A549 (cell line): ENCODE results near the gene CHST11.

Experiments
- CBX2 ChIP-seq: fragments of 200-600 bp; sonication (generic); IDR thresholded peaks from 2 replicates; pipeline ENCODE4 v1.6.1; 2016; ENCODE audit warnings: low read depth, mild to moderate bottlenecking, borderline replicate concordance
- CTCF ChIP-seq: fragments of >200 bp; sonication (Bioruptor Twin); formaldehyde crosslinking; IDR thresholded peaks from 3 replicates; pipeline ENCODE4 v1.5.1; 2016
- E2F6 ChIP-seq: IDR thresholded peaks from 2 replicates; pipeline ENCODE4 v1.6.1; 2012; ENCODE audit warnings: low read depth, borderline replicate concordance
- EHMT2 ChIP-seq: fragments of 200-600 bp; sonication (generic); IDR thresholded peaks from 2 replicates; pipeline ENCODE4 v1.6.1; 2016; ENCODE audit warnings: antibody characterized with exemption, low read depth, mild to moderate bottlenecking, moderate library complexity
- MAFK ChIP-seq: fragments of 450-650 bp; IDR thresholded peaks from 2 replicates; pipeline ENCODE4 v1.6.1; 2014; ENCODE audit not compliant: partially characterized antibody
- MAZ ChIP-seq: fragments of 150-350 bp; IDR thresholded peaks from 2 replicates; pipeline ENCODE4 v1.6.1; 2014; ENCODE audit warnings: antibody characterized with exemption, low read depth, low read length, borderline replicate concordance
- NR3C1 ChIP-seq: fragments of >200 bp; sonication (Bioruptor Twin); formaldehyde crosslinking; IDR thresholded peaks from 3 replicates; pipeline ENCODE4 v1.6.1; 2017
- POLR2A ChIP-seq: IDR thresholded peaks from 2 replicates; pipeline ENCODE4 v1.6.1; 2012; ENCODE audit warnings: mild to moderate bottlenecking, low read length
- RAD21 ChIP-seq, 2 experiments: fragments of >200 bp in 1 of 2; sonication (Bioruptor Twin) in 1 of 2; formaldehyde crosslinking in 1 of 2; IDR thresholded peaks in 1 of 2; conservative IDR thresholded peaks in 1 of 2; 2 replicates in 1 of 2; 3 replicates in 1 of 2; pipeline ENCODE4 v1.6.1; 2012 to 2018; ENCODE audit warnings: inconsistent platforms in 1 of 2
- REST ChIP-seq: fragments of 200-600 bp; sonication (generic); IDR thresholded peaks from 2 replicates; pipeline ENCODE4 v1.6.1; 2016; ENCODE audit warnings: antibody characterized with exemption, mild to moderate bottlenecking, moderate library complexity
- RNF2 ChIP-seq: fragments of 200-600 bp; sonication (generic); IDR thresholded peaks from 2 replicates; pipeline ENCODE4 v1.6.1; 2016; ENCODE audit warnings: low read depth, mild to moderate bottlenecking, antibody characterized with exemption, moderate library complexity, borderline replicate concordance
- TP53 ChIP-seq: fragments of 250-450 bp; sonication (Bioruptor Pico); IDR thresholded peaks from 2 replicates; pipeline ENCODE4 v1.5.0; 2021; ENCODE audit warnings: mild to moderate bottlenecking, moderate library complexity

DNA sequence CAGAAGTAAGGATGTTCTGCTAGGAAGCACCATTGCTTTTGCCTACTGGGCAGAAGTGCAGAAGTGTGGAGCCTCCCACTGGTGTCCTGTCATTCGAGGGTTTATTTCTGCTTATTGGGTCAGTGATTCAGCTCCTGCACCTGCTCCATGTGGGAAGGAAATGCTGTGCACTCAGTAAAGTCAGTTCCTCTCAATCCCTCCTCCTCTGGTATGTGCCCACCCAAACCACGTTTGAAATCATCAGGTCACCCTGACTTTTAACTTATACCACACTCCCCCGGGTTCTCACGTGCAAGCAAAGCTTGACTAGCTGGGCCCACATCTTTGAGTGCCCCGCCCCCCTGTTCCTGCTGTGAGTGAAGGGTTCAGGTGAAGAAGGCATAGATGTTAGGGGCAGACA, 223.7 kb downstream of the CHST11 start:
- TF ChIP-seq MAFK (no peak), E2F6 (no peak), RNF2 (no peak), CTCF (no peak), POLR2A (no peak), MAZ (no peak), EHMT2 (no peak), CBX2 (no peak), RAD21 (conservative IDR thresholded peaks at IDR 0.05 in 1 of 2, IDR thresholded peaks at IDR 0.05 in 1 of 2) (no peak), REST (no peak), NR3C1 (no peak), TP53 (CRISPR knock-in tag) (no peak)
